Measurements from ENCODE around the gene COL20A1. TPM values are rescaled to one million over a fixed set of nuclear protein-coding genes. Genes with fewer than 3 reads are reported as not detected.

The COL20A1 gene
- total RNA-seq, 1 experiment from 2014 or later = 2.3 TPM

- Histone ChIP-seq H3K4me2 (ENCODE audit: insufficient read depth, insufficient read length, low read length) (no peak overlapping the region), H2AFZ (ENCODE audit: low read length) (no peak overlapping the region), H4K5ac (ENCODE audit: insufficient read length, low read depth, low read length) (no peak overlapping the region), H3T11ph (ENCODE audit: low read length) (no peak overlapping the region), H2BK12ac (ENCODE audit: insufficient read length, low read depth, low read length) (no peak overlapping the region), H3K79me2 (ENCODE audit: insufficient read depth, low read length) (no peaks in the 10 kb centered on the region), H4K20me1 (ENCODE audit: control insufficient read depth, insufficient read depth, insufficient read length) (no peaks in the 10 kb centered on the region), H3K27me3 (ENCODE audit: insufficient read depth, low read length) (no peaks in the 10 kb centered on the region), H2BK15ac (ENCODE audit: low read depth, low read length) (no peak overlapping the region), H2AK5ac (ENCODE audit: insufficient read length, low read length) (no peak overlapping the region), H3K14ac (ENCODE audit: insufficient read depth, low read length) (no peak overlapping the region), H3K9me3 (ENCODE audit: control insufficient read depth, low read depth, low read length) (no peaks in the 10 kb centered on the region), H2BK5ac (ENCODE audit: insufficient read length, low read length) (no peak overlapping the region), H3K18ac (ENCODE audit: insufficient read length, low read depth, low read length) (no peak overlapping the region), H3K23me2 (ENCODE audit: insufficient read length, low read depth, low read length, poor library complexity, severe bottlenecking) (no peaks in the 10 kb centered on the region), H3K23ac (ENCODE audit: insufficient read length, low read depth, low read length) (no peak overlapping the region), H4K91ac (ENCODE audit: insufficient read length, low read depth, low read length) (no peak overlapping the region), H2BK120ac (ENCODE audit: low read depth, low read length, poor library complexity, severe bottlenecking) (no peak overlapping the region), H3K27ac (ENCODE audit: insufficient read length, low read depth, low read length) (no peak overlapping the region), H4K8ac (replicated peaks; ENCODE audit: insufficient read length, low read depth, low read length) (no peak overlapping the region), H3K4me1 (ENCODE audit: insufficient read depth, low read length) (no peaks in the 10 kb centered on the region; the same call in 1 of the 2 replicates), H2BK20ac (ENCODE audit: low read depth, low read length, poor library complexity, severe bottlenecking) (no peak overlapping the region), H3K9ac (ENCODE audit: extremely low read depth, insufficient read length, low read length) (no peak overlapping the region), H3K56ac (ENCODE audit: insufficient read length, low read depth, low read length) (no peak overlapping the region), H3K79me1 (ENCODE audit: insufficient read depth, low read depth, low read length, poor library complexity, severe bottlenecking) (no peaks in the 10 kb centered on the region), H3K4ac (ENCODE audit: low read depth, low read length) (no peak overlapping the region)
- Mint-ChIP-seq H3K36me3 (ENCODE audit: insufficient read depth in 1 of 3, low read depth in 3 of 3) (no peaks in the 10 kb centered on the region), H3K27ac (no peak overlapping the region), H3K4me1 (peaks cover 11 to 35% of the 10 kb centered on the region in 2 experiments), H3K27me3 (ENCODE audit: low read depth) (peaks cover 15% of the 10 kb centered on the region), H3K4me3 (no peak overlapping the region), H3K9me3 (no peaks in the 10 kb centered on the region)
- WGBS (ENCODE audit: extremely low coverage, insufficient read length, low lambda C conversion rate) = no CpG with 5 or more reads among the region's 12 CpGs
- no peak for DNase-seq
- TF ChIP-seq CTCF (conservative IDR thresholded peaks at IDR 0.05) = no peak
Measured at GRCh38 chr20:63265891-63266515, 27.0 kb upstream of the COL20A1 start.

All from H9 (cell line).